Ureter (tissue), 1 donor: ENCODE data around the gene SOD3. TPM values are rescaled to one million over a fixed set of nuclear protein-coding genes. Genes with fewer than 3 reads are reported as not detected.

Experiments used
- DNase-seq: peaks from one replicate; pipeline ENCODE4 v3.0.0-alpha.2; 2020; ENCODE audit warnings: low spot score
- total RNA-seq: library from RNA; stranded (reverse); gene quantifications from one replicate; pipeline ENCODE4 v1.2.4, GENCODE V29; 2023
- donor health status: DM: yes; HTN: yes; CAD: no.

The SOD3 gene
- total RNA-seq, 1 donor from 2014 or later, result 46.0 TPM

DNA sequence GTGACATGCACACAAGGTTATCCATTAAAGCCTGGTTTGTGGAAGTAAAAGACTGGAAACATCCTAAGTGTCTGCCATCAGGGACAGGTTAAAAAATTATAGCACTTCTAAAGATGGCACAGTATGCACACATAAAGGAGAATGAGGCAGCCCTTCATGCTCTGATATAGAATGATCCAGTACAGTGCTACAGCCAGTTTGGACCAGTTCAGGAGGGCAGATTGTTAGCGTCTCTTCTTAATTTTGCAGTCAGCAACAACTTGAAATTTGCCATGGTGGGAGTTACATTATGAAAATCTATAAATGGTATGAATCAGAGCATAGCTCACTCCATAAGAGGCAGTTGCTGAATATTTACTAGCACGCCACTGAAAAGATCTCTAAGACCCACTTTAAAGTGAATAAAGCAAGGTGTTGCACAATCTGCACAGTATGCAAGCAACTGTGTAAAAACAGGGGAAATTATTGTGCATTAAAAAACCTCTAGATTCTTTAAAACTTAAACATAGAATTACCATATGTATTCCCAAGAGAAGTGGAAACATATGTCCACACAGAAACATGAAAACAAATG is 20.3 kb upstream of the SOD3 start:
- DNase-seq, result no peak

GRCh38 chr4:24775750-24776149 is 19.6 kb upstream of the SOD3 start:
- DNase-seq, result no peak

DNA sequence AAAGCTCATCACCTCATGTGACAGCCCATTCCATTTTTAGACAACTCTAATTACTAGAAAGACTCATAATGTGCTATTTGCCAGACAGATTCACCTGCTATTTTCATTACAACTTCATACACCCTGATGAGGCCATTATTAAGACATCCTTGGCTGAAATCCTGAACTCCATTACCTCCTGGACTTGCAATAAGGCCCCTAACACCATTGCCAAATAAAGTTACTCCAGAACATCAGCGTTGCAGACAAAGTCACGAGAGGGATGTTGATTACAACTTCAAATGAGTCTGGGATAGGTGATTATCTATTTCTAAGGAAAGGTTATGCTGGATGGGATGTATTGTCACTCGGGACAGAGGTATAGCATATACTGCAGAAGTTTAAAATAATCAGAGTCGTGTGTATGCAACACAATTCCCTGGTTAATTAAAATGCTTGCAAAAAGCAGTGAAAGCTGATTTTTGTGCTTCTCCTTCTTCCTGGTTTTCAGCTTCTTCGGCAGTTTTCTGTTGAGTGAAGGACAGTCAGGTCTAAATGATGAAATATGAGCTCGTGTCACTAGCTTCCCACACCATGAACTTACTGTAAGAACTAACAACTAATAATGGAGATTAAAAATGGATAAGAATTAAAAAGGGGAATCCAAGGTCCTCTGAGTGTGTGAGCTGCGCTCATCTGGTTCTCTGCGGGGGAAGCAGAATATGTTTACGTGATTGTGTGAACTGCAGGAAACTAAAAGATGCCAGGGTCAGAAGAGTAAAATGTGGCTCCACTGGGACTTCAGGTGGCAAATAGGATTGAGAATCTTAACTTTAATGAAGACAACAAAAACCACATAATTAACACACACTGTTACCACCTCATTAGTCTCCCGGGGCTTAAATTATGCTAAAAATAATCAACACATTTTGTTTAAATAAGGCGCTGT is 17.6 kb upstream of the SOD3 start:
- DNase-seq, result no peak

DNA sequence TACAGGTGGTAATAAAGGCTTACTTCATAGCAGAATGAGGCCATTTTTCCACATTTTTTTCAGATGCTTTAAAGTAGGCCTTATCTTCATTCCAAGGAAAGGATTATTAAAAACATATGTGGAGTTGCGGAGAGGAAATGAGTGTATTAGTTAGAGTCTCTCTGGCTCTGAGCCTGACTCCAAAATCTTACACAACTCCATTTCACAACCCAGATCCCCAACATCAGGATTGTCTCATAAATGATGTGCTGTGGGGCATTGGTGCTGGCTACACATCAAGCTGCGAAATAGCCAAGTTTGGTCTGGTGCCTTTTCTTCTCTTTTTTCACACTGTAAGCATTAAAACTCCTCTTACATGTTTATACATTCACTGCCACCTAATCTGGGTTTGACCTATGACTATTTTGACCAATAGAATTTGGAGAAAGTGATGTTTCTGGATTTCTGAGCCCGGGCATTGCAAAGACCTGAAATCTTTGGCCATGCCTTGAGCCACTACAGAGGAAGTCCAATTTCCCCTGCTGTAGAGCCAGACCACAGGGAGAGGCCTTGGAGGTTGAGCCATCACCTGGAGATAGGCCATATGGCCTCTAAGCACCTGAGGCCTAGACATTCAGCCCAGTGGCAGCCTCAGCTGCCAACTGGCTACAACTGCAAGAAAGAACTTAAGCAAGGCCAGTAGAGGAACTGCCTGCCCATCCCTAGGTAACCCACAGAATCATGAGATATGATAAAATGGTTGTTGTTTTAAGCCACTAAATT is 16.7 kb upstream of the SOD3 start:
- no peak for DNase-seq

GRCh38 chr4:24780936-24781495 is 14.4 kb upstream of the SOD3 start:
- no peak for DNase-seq

- no peak for DNase-seq
Measured at GRCh38 chr4:24781999-24782745, 13.2 kb upstream of the SOD3 start.

GRCh38 chr4:24783506-24783905 is 11.9 kb upstream of the SOD3 start:
- no peak for DNase-seq

- DNase-seq, result no peak
Measured at GRCh38 chr4:24791043-24791442, 4.3 kb upstream of the SOD3 start.

- DNase-seq, result no peak
Measured at GRCh38 chr4:24792552-24792951, 2.8 kb upstream of the SOD3 start.

GRCh38 chr4:24793219-24794005 is 2.0 kb upstream of the SOD3 start:
- DNase-seq, result no peak

DNA sequence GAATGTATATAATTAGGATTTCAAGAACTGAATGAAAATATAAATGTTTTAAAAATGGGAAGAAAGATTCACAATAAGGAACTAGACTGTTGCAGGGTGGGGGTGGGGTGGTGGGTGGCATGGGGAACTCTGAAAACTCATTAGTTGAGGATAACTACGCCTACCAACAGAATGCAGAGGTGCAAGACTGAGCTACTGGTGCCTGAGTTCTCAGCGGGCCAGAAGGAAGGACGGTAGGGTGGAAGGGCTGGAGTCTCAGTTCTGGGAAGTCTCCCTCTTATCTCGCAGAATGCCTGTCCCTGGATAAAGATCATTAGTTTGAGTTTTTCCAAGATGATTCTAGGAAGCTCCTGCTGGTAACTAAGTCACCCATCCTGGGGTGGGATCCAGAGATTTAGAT is 1.3 kb upstream of the SOD3 start:
- DNase-seq, result no peak

DNA sequence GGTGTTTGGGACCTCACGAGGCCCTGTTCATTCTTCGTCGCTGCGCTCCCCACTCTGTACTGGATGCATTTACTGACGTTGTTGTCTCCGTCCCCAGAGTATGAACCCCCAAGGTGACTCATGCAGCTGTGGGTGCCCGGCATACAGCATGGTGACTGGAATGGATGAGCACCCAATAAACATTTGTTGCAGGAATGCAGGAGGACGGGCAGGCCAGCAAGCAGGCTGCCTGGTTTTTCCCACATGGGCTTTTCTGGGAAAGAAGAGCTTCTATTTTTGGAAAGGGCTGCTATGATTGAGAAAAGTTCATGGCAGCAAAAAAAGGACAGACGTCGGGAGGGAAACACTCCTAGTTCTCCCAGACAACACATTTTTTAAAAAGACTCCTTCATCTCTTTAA is 893 bp upstream of the SOD3 start:
- no peak for DNase-seq

- no peak for DNase-seq
Measured at GRCh38 chr4:24795666-24796381, 451 bp downstream of the SOD3 start.

DNA sequence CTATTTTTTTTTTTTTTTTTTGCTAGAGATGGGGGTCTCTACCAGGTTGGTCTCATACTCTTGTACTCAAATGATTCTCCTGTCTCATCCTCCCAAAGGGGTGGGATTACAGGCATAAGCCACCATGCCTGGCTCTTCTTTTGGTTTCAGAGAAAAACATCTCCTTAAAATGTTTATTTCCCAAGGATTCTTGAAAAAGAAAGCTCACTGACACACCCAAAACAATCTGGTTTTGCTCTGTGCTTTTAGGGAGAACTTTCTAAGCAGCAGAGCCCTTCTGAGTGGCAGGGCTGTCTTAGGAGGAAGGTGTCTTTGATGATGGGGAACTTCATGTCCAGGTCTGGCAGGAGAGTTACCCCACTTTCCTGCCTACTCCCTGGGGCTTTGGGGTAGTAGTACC is 1.2 kb downstream of the SOD3 start:
- no peak for DNase-seq

- DNase-seq, result no peak
Measured at GRCh38 chr4:24798036-24798610, 2.8 kb downstream of the SOD3 start.

DNA sequence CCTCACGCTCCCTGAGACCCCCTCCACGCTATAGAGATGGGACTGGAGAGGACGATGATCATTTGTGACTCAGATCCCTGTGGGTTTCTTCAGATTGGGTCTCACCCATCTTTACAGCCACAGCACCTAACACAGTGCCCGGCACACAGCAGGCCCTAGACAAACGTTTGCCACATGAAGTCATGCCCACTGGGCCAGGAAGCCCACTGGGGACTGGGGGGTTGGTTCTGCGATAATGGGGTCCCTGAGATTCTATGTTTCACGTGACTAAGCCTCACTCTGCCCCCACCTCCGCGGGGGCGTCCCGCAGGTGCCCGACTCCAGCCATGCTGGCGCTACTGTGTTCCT is 3.8 kb downstream of the SOD3 start:
- no peak for DNase-seq

DNA sequence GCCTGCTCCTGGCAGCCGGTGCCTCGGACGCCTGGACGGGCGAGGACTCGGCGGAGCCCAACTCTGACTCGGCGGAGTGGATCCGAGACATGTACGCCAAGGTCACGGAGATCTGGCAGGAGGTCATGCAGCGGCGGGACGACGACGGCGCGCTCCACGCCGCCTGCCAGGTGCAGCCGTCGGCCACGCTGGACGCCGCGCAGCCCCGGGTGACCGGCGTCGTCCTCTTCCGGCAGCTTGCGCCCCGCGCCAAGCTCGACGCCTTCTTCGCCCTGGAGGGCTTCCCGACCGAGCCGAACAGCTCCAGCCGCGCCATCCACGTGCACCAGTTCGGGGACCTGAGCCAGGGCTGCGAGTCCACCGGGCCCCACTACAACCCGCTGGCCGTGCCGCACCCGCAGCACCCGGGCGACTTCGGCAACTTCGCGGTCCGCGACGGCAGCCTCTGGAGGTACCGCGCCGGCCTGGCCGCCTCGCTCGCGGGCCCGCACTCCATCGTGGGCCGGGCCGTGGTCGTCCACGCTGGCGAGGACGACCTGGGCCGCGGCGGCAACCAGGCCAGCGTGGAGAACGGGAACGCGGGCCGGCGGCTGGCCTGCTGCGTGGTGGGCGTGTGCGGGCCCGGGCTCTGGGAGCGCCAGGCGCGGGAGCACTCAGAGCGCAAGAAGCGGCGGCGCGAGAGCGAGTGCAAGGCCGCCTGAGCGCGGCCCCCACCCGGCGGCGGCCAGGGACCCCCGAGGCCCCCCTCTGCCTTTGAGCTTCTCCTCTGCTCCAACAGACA is 4.4 kb downstream of the SOD3 start:
- no peak for DNase-seq

DNA sequence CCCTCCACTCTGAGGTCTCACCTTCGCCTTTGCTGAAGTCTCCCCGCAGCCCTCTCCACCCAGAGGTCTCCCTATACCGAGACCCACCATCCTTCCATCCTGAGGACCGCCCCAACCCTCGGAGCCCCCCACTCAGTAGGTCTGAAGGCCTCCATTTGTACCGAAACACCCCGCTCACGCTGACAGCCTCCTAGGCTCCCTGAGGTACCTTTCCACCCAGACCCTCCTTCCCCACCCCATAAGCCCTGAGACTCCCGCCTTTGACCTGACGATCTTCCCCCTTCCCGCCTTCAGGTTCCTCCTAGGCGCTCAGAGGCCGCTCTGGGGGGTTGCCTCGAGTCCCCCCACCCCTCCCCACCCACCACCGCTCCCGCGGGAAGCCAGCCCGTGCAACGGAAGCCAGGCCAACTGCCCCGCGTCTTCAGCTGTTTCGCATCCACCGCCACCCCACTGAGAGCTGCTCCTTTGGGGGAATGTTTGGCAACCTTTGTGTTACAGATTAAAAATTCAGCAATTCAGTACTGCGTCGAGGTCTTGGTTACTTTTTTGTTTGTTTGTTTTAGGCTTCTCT is 5.0 kb downstream of the SOD3 start:
- DNase-seq, result no peak
